Measurements from ENCODE around the gene IL16.

Gene IL16

DNA sequence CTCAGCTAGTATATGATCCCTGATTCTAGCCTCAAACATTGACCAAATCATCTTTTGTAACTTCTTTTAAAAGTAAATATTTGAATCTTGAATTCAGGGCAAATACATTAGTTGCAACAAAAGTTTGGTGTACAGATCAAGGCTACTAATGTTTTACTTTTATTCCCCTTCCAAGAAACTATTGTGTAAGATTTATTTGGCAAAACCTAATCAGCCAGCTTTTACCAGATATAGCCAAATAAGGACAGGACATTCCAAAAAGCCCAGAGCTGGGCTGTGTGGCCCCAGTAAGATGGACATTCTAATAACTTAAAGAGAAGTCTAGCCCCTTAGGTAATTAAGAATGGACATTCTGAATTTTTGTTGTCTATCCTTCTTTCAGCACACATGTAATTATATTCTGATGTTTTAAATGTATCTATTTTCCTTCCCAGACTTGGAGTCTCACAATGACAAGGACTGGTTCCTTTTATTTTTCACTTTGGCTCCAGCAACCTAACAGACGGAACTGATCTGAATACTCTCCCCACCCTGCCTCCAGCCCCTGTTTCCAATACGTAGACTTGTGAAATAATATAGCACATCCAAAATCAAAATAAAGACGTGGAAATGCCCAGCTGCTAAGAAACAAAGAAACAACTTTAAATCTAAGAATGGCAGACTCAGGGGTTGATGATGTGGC, 79.2 kb downstream of the IL16 start:
- DNase-seq (ENCODE audit: low read depth): no peak

- no peak for DNase-seq (ENCODE audit: low read depth)
Observed at GRCh38 chr15:81276967-81277366, 80.3 kb downstream of the IL16 start.

GRCh38 chr15:81277851-81278250, 81.2 kb downstream of the IL16 start:
- no peak for DNase-seq (ENCODE audit: low read depth)

- DNase-seq (ENCODE audit: low read depth): no peak
Observed at GRCh38 chr15:81278306-81279029, 81.8 kb downstream of the IL16 start.

DNA sequence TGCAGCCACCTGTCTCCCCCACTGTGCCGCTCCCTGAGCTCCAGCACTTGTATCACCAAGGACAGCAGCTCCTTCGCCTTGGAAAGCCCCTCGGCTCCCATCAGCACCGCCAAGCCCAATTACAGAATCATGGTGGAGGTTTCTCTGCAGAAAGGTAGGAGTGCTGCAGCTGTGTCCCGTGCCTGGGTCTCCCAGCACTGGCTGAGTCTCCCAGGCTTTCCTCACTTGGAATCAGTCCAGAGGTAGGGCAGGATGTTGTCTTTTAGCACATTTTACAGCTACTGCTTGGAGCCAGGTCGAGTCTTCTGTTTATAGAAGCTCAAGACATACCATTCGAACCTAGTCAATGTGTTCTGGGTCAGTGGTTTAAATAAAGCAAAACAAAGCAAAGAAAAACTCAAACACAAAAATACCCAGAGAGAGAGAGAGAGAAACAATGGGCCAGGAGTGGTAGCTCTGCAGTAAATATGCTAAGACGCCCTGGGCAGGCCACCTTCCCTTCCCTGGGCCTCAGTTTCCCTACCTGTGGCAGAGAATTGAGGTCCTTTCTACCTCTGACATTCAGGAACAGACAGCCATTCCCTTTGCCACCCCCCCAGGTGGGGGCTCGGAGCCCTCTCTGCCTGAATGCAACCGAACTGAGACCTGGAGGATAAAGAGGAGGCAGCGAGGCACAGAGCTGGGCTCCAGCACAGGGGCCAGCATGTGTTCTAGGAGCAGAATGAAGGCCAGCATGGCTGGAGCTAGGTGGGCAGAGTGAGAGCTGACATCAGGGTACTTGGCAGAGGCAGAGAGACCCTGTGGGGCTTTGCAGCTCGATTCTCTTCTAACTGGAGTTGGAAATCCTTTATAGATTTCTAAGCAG, 83.2 kb downstream of the IL16 start:
- no peak for DNase-seq (ENCODE audit: low read depth)

DNA sequence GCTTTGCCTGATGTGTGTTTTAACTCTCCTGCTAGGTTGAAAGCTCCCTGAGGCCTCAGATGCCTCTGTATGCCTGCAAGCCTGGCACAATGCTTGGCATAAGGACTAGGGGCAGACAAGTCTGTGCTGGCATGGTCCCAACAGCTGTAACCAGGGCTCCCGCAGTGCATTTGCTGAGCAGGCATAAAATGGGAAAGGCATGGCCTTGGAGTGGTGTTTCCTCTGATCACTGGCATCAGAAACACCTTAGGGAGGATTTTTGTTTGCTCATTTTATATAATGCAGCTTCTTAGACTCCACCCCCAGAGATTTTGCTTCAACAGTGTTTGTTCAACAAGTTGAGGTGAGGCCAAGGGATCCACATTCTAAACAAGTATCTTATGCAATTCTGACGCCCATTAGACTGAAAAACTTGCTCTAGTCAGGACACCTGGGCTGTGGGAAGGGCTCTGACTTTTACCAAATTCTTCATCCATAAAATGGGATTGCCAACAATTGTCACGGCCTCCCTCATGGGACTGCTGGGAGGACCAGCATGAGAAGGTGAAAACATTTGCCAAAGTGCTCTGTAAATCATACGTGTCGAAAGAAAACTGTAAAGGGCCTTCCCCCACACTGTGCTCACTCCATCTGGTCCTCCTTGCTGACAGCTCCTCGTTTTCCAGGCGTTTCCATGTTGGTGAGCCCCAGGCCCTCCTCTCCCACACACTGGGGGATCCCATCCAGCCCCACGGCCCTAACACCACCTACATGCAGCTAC, 84.2 kb downstream of the IL16 start:
- no peak for DNase-seq (ENCODE audit: low read depth)

DNA sequence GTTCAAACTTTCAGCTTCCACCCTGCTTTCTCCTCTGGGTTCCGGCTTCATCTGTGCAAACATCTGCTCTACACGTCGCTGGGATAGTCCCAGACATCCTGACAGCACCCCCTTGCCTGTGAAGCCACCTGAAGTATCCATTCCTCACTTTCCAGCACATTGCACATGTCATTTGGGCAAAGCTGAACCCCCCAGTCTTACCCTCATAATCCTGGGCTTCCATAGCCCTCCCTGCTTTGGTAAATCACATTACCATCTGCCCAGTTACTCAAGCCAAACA, 84.7 kb downstream of the IL16 start:
- DNase-seq (ENCODE audit: low read depth): no peak

DNA sequence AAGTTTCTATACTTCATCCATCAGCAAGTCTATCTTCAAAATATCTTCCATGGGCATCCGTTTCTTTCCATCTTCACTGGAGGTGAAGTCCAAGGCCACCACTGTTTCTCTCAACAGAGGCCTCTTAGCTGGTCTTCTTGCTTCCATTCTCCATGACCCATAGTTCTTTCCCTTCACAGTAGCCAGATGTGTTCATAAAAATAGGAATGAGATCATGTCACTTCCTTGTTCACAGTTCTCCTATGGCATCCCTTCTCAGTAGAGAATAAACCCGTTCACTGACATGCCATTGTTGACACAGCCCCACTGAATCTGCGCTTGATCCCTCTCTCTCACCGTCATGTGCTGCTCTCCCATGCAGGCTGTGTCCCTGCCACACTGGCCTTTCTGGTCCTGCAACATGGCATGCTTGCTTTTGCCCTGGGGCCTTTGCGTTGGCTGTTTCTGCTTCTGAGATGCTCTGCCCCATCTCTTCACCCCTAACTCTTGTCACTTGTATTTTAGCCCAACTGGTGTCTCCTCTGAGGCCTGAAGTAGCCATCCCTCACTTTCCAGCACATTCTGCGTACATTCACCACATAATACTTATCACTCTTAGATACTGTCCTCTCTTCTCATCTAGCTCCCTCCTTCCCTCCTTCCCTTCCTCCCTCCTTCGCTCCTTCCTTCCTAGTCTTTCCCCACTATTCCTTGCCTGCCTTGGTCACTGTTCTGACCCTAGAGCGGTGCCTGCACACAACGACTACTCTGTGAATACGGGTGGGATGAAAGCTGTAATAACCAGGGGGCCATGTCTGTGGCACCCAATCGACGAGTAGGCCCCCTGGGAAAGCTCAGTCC, 85.3 kb downstream of the IL16 start:
- no peak for DNase-seq (ENCODE audit: low read depth)

GRCh38 chr15:81282606-81282895, 85.9 kb downstream of the IL16 start:
- DNase-seq (ENCODE audit: low read depth): no peak

- no peak for DNase-seq (ENCODE audit: low read depth)
Observed at GRCh38 chr15:81282911-81283310, 86.2 kb downstream of the IL16 start.

DNA sequence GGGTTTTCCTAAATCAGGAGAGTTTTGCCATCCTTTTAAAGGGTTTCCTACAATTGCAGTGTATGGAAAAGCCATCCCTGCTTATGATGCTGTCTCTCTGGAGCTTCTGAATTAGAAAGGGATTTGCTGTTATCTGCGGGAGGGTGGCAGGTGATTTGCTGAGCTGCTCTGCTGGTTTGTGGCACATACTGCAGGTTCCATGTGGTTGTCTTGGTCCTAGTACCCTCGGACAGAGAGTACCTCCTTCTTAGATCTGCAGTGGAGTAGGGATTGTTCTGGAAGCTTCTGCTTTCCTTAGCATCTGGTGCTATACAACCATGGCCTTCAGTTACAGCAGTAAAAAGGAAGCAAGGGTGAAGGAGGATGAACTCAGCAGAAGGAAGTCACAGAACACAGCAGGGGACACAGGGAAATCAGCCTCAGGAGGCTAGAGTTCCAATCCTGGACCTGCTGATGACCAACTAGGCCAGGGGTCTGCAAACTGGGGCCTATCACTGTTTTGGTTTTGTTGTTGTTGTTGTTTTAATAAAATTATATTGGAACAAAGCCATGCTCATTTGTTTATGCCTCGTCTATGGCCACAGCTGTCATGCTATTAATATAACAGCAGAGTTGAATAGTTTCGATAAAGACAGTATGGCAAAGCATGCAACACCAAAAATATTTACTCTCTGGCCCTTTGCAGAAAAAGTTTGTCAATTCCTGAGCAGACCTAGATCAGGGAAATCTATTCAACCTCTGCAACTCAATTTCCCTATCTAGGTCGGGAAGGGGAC, 87.8 kb downstream of the IL16 start:
- DNase-seq (ENCODE audit: low read depth): no peak

DNA sequence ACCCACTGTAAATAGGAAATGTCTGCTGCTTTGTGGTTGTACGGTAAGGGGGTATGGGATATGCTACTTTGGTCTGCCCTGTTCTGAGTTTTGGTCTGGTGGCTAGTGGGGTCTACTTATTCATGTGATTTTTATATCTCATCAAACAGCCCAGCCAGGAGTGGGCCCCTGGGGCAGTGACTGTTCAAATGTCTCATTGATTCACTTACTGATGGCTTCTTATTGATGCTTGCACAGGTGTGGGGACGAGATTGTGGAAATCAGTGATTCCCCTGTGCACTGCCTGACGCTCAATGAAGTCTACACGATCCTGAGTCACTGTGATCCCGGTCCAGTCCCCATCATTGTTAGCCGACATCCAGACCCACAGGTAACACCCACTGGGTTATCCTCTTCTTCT, 88.8 kb downstream of the IL16 start:
- DNase-seq (ENCODE audit: low read depth): no peak

DNA sequence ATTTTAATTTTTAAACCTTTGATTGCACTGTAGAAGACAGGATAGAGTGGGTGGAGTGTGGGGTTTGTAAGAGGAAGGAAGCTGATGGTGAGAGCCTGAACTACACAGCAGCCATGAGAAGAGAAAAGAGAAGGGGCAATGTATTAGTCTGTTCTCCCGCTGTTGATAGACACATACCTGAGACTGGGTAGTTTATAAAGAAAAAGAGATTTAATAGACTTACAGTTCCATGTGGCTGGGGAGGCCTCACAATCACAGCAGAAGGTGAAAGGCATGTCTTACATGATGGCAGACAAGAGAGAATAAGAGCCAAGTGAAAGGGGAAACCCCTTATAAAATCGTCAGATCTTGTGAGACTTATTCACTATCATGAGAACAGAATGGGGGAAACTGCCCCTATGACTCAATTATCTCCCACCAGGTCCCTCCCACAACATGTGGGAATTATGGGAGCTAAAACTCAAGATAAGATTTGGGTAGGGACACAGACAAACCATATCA, 90.0 kb downstream of the IL16 start:
- no peak for DNase-seq (ENCODE audit: low read depth)

DNA sequence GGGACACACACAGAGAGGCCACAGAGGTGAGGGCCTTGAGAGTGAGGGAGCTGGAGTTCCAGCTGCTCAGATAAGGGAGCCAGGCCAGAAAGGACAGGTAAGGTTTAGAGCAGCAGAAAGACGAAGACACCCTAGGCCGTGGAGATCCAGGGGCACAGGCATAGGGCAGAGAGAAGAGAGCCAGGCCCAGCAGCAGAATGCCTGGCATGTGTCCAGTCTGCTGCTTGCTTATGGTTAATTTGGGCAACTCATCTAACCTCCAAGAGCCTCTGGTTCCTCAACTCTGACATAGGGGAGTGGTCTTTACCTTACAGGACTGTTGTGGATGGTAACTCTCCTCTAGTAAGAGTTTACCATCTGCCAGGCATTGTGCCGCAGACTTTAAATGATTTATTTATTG, 91.4 kb downstream of the IL16 start:
- DNase-seq (ENCODE audit: low read depth): no peak

GRCh38 chr15:81288616-81289015, 91.9 kb downstream of the IL16 start:
- no peak for DNase-seq (ENCODE audit: low read depth)

DNA sequence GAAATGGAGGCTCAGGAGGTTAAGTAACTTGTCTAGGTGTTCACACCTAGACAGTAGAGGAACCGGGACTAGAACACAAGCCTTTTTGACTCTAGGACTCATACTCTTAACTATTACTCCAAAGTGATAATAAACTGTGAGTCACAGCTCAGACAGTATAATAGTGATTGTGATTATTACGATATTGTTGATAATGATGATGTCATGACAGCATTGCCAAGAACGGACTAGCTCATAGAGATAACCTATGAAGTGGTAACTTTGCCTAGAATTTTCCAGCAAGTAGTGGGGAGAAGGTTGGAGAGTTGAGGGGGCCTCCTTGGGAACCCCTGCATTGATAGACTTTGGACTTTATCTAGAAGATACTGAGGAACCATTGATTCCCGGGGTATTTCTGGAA, 93.2 kb downstream of the IL16 start:
- DNase-seq (ENCODE audit: low read depth): no peak

GRCh38 chr15:81291916-81292522, 95.3 kb downstream of the IL16 start:
- DNase-seq (ENCODE audit: low read depth): no peak

DNA sequence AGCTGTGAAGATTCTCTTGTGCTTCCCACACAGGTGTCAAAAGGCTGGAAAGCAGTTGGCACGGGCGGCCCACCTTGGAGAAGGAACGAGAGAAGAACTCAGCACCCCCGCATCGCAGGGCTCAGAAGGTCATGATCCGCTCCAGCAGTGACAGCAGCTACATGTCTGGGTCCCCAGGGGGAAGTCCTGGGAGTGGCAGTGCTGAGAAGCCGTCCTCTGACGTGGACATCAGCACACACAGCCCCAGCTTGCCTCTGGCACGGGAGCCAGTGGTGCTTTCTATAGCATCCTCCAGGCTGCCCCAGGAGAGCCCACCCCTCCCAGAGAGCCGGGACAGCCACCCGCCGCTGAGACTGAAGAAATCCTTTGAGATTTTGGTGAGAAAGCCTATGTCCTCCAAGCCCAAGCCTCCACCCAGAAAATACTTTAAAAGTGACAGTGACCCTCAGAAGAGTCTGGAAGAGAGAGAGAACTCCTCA, 95.9 kb downstream of the IL16 start:
- DNase-seq (ENCODE audit: low read depth): no peak

DNA sequence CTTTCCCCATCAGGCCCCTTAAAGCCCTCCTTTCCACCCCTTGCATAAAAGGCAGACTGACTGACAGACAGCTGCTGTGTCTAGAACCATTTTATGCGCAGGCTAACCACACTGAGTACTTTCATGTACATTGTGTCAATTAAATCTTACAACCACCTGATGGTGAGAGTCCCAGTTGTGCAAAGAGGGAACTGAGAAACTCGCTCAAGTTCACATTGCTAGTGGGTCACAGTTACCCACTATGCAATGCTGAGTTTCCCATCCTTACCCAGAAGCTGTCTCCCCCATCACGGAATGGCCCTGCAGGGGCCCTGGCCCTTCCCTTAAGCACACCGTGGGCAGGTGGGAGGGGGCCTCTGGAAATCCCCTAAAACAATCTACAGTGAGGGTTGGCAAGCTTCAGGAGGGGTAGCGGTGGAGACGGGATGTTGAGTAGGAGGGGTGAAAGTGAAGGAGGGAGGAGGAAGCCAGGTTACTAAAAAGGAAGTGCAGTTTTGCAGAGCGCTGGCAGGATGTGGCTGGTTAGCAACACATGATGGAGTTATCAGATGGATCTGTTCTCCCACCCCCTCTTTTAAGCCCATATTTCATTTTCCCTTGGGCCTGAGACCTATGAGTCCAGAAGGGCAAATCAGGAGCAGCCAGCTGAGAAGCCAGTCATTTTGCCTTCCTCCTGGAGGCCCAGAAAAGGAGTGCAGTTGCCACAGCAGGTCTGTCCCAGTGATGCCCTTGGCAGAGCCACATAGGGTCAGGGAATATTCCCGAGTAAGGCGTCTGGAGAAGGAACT, 97.2 kb downstream of the IL16 start:
- peak; percentile 61 for DNase-seq (ENCODE audit: low read depth)

Measured in activated T-cell treated with anti-CD3 and anti-CD28 coated beads for 48 hours (primary cell).